Body of pancreas (tissue), 4 donors: Measurements from ENCODE around the gene SLC8A2. TPM values are rescaled to one million over a fixed set of nuclear protein-coding genes. Genes with fewer than 3 reads are reported as not detected.
A peak's percentile ranks its signal among the peaks of the same experiment; 100 is the strongest.

Experiments used
- ATAC-seq: fragments of 150-250 bp; one replicate; pipeline ENCODE4 v1.9.1; 2016
- DNase-seq, 4 donors: peaks; one replicate each; pipeline ENCODE4 v3.0.0-alpha.2; 2019
- H3K27ac ChIP-seq, 4 donors: fragments of 200-600 bp; sonication (generic); 1 replicate in 3 of 4; 2 replicates in 1 of 4; pipeline versions ENCODE4 v1.5.1 to v1.6.1; 2016 to 2019; ENCODE audit warnings: mild to moderate bottlenecking in 1 of 4, mixed read lengths in 1 of 4, moderate library complexity in 1 of 4
- H3K27me3 ChIP-seq, 2 donors: fragments of 200-600 bp; sonication (generic); one replicate each; pipeline ENCODE4 v1.6.0; 2016; ENCODE audit warnings: mild to moderate bottlenecking in 1 of 2
- H3K36me3 ChIP-seq, 2 donors: fragments of 200-600 bp; sonication (generic); replicated peaks in 1 of 2; 2 replicates each; pipeline ENCODE4 v1.5.1; 2016; ENCODE audit warnings: low read depth in 2 of 2; ENCODE audit not compliant: insufficient read depth in 1 of 2
- H3K4me1 ChIP-seq: fragments of 200-600 bp; sonication (generic); one replicate; pipeline ENCODE4 v1.6.0; 2016
- H3K4me3 ChIP-seq, 2 donors: fragments of 200-600 bp; sonication (generic); 1 replicate in 1 of 2; 2 replicates in 1 of 2; pipeline ENCODE4 v1.5.1; 2016 to 2019
- H3K9me3 ChIP-seq, 3 donors: fragments of 200-600 bp; sonication (generic); 1 replicate in 2 of 3; 2 replicates in 1 of 3; pipeline ENCODE4 v1.5.1; 2016
- POLR2A ChIP-seq, 3 donors: fragments of 450-650 bp; IDR thresholded peaks; one replicate each; pipeline ENCODE4 v1.6.1; 2016; ENCODE audit warnings: antibody characterized with exemption in 3 of 3, mild to moderate bottlenecking in 2 of 3
- WGBS, 2 donors: methylation state at CpG; one replicate each; pipeline ENCODE4 v1.1.5; 2017; 5-methylcytosine and 5-hydroxymethylcytosine counted together
- intact Hi-C: fragments of 100-400 bp; cut with DNase I; formaldehyde crosslinking; loops from one replicate; pipeline ENCODE4 v1.15.1; 2023
- total RNA-seq, 2 donors: library from RNA; depleted of rRNA; stranded (reverse); fragments of >200 nt; gene quantifications; one replicate each; pipeline ENCODE4 v1.1.0, GENCODE V29; 2016
- TF ChIP-seq, protein P1 (sequence below), 7 experiments: fragments of 450-650 bp in 4 of 7; fragments of 200-600 bp in 3 of 7; sonication (generic) in 3 of 7; IDR thresholded peaks; one replicate each; pipeline ENCODE4 v1.5.1; 2016 to 2019; ENCODE audit warnings: antibody characterized with exemption in 7 of 7

Gene SLC8A2, protein sequence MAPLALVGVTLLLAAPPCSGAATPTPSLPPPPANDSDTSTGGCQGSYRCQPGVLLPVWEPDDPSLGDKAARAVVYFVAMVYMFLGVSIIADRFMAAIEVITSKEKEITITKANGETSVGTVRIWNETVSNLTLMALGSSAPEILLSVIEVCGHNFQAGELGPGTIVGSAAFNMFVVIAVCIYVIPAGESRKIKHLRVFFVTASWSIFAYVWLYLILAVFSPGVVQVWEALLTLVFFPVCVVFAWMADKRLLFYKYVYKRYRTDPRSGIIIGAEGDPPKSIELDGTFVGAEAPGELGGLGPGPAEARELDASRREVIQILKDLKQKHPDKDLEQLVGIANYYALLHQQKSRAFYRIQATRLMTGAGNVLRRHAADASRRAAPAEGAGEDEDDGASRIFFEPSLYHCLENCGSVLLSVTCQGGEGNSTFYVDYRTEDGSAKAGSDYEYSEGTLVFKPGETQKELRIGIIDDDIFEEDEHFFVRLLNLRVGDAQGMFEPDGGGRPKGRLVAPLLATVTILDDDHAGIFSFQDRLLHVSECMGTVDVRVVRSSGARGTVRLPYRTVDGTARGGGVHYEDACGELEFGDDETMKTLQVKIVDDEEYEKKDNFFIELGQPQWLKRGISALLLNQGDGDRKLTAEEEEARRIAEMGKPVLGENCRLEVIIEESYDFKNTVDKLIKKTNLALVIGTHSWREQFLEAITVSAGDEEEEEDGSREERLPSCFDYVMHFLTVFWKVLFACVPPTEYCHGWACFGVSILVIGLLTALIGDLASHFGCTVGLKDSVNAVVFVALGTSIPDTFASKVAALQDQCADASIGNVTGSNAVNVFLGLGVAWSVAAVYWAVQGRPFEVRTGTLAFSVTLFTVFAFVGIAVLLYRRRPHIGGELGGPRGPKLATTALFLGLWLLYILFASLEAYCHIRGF
- total RNA-seq, result 10 to 100 TPM in 1 of 2 donors, 1 to 10 TPM in 1; 8.0 to 31.6 TPM

DNA sequence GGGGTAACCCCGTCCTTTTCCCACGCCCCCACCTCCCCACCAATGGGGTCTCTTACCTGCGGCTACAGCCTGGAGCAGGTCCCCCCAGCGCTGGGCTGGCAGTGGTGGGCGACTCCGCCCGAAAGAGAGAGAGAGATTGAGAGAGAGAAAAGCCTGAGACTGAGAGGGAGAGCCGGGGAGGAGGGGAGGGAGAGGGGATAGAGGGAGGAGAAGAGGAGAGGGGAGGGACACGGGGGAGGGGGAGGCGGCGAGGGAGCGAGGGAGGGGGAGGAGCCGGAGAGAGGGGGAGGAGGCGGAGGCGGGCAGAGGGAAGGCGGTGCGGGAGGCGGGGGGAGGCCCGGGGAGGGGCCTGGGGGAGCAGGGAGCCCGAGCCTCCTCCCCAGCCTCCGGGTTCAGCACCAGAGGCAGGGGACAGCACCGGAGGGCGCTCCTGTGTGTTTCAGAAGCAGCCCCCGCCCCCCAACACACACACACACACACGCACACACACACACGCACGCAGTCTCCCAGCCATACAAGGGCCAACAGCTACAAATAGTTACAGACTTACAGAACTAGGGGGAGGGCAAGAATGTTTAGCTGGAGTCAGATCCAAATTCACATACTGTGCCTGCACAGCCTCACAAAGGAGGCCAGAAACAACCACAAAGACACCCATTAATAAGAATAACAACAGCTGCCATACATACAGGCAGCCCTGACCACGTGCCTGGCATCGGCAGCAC, at the start of gene SLC8A2:
TSS of gene SLC8A2 (minus strand) at position 161 of the 725 bp plus-strand sequence. CDS start 5,490 bp downstream, outside the sequence.
- no peaks in the 10 kb centered on the region for H3K36me3 ChIP-seq
- H3K4me1 ChIP-seq, result peaks cover 22% of the 10 kb centered on the region
- H3K4me3 ChIP-seq, result peak within 1 kb of the TSS in 1 of 2 donors; percentile 33
- ATAC-seq (peak; percentile 83), DNase-seq (peak; percentile 83 to 88 (median 86))
- TF ChIP-seq POLR2A (IDR thresholded peaks at IDR 0.05), result no peak
- TF ChIP-seq, protein P1, sequence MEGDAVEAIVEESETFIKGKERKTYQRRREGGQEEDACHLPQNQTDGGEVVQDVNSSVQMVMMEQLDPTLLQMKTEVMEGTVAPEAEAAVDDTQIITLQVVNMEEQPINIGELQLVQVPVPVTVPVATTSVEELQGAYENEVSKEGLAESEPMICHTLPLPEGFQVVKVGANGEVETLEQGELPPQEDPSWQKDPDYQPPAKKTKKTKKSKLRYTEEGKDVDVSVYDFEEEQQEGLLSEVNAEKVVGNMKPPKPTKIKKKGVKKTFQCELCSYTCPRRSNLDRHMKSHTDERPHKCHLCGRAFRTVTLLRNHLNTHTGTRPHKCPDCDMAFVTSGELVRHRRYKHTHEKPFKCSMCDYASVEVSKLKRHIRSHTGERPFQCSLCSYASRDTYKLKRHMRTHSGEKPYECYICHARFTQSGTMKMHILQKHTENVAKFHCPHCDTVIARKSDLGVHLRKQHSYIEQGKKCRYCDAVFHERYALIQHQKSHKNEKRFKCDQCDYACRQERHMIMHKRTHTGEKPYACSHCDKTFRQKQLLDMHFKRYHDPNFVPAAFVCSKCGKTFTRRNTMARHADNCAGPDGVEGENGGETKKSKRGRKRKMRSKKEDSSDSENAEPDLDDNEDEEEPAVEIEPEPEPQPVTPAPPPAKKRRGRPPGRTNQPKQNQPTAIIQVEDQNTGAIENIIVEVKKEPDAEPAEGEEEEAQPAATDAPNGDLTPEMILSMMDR (IDR thresholded peaks at IDR 0.05), result no peak
- 2 to 3% methylated on average over 20 to 25 of the region's 29 CpGs for WGBS, 2 donors
- H3K27ac ChIP-seq, result no peak within 1 kb of the TSS
- intact Hi-C loops, result no loop called here
- H3K9me3 ChIP-seq, result no peaks in the 10 kb centered on the region
- H3K27me3 ChIP-seq, result no peaks in the 10 kb centered on the region

DNA sequence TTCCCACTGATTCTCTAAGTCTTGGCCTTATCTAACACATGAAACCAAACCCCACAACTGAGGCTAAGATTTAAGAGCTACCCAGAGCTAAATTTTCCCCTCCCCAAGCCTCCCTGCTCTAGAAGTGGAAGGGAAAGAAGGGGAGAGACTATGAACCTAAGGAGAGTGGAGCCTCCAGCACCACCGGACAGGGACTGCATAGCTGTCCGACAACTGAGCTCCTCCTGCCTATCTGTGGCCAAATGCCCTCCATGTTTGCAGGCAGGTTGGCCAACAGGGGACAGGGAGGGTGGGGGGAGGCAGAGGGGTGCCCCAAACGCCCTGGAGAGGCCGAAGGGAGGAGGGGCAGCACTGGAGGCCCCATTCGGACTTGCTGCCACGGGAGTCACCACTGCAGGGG, 49.1 kb upstream of the SLC8A2 start:
- ATAC-seq, result no peak
- TF ChIP-seq POLR2A (IDR thresholded peaks at IDR 0.05), result no peak
- TF ChIP-seq, protein P1 (IDR thresholded peaks at IDR 0.05), result no peak
- DNase-seq, result no peak
- no peaks in the 10 kb centered on the region for H3K9me3 ChIP-seq
- peaks cover 4% of the 10 kb centered on the region for H3K4me1 ChIP-seq
- no peak overlapping the region for H3K4me3 ChIP-seq
- 48 to 65% methylated on average over 4 to 6 of the region's 6 CpGs for WGBS, 2 donors
- H3K27ac ChIP-seq, result no peak overlapping the region
- H3K27me3 ChIP-seq, result no peaks in the 10 kb centered on the region
- intact Hi-C loops, result loop anchor here (10.0 kb wide), 1 partner anchor 164 kb away; no protein-coding TSS in a partner anchor
- no peaks in the 10 kb centered on the region for H3K36me3 ChIP-seq

DNA sequence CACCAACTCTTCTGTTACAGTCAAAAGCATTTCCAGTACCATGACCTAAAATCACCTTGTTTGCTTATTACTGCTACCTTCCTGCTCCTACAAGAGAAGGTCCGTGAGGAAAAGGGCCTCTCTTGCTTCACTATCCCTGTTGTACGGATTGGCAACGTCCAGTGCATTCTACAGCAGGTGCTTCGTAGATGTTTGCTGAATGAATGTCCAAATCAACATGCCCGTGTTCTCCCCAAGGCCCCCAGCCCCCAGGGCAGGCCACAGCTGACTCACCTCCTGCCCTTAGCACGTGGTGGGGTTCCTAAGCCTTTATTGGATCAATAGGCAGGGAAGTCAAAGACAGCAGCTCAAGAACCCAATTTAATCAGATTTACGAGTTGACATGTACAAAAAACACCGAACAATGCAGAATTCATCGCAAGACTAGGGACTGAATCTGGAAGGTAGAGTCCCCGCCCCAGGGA, 48.7 kb upstream of the SLC8A2 start:
- intact Hi-C loops, result loop anchor here (10.0 kb wide), 1 partner anchor 164 kb away; no protein-coding TSS in a partner anchor

DNA sequence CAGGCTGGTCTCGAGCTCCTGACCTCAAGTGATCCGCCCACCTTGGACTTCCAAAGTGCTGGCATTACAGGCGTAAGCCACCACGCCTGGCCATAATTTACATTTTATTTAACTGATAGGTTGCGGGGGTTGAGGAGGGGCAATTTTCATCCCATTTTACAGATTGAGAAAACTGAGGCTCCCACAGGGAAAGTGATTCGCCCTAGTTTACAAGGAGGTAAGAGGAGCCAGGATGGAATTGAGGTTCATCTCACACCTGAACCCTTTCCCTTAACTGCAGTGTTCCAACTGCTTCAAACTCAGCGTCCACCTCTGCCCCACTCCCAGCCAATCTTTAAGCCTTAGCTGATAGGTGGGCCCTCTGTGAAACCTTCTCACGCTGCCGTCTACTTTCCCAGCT, 47.2 kb upstream of the SLC8A2 start:
- WGBS, 2 donors, result 71 to 74% methylated on average over 9 of the region's 9 CpGs
- Histone ChIP-seq H3K36me3 (no peaks in the 10 kb centered on the region), H3K27me3 (no peaks in the 10 kb centered on the region), H3K4me1 (peaks cover 7% of the 10 kb centered on the region), H3K4me3 (no peak overlapping the region), H3K9me3 (no peaks in the 10 kb centered on the region), H3K27ac (no peak overlapping the region)
- ATAC-seq, result no peak
- intact Hi-C loops, result loop anchor here (5.0 kb wide), 1 partner anchor 82 kb away; no protein-coding TSS in a partner anchor
- no peak for DNase-seq
- TF ChIP-seq POLR2A (IDR thresholded peaks at IDR 0.05), result no peak
- TF ChIP-seq, protein P1 (IDR thresholded peaks at IDR 0.05), result no peak

More for the DNA sequence above, 48.7 kb upstream of the SLC8A2 start:
- DNase-seq (no peak), ATAC-seq (no peak)
- 65 to 66% methylated on average over 10 of the region's 10 CpGs for WGBS, 2 donors
- Histone ChIP-seq H3K4me1 (peaks cover 7% of the 10 kb centered on the region), H3K27me3 (no peaks in the 10 kb centered on the region), H3K9me3 (no peaks in the 10 kb centered on the region), H3K27ac (no peak overlapping the region), H3K36me3 (no peaks in the 10 kb centered on the region), H3K4me3 (no peak overlapping the region)
- TF ChIP-seq, protein P1 (IDR thresholded peaks at IDR 0.05), result no peak
- no peak for TF ChIP-seq POLR2A (IDR thresholded peaks at IDR 0.05)
